ENCODE measurements around the gene EPSTI1. TPM values are rescaled to one million over a fixed set of nuclear protein-coding genes. Genes with fewer than 3 reads are reported as not detected.

The EPSTI1 gene
- polyA plus RNA-seq, 1 of the 3 experiments (the other 2 are of a cell fraction) = 0.02 TPM

DNA sequence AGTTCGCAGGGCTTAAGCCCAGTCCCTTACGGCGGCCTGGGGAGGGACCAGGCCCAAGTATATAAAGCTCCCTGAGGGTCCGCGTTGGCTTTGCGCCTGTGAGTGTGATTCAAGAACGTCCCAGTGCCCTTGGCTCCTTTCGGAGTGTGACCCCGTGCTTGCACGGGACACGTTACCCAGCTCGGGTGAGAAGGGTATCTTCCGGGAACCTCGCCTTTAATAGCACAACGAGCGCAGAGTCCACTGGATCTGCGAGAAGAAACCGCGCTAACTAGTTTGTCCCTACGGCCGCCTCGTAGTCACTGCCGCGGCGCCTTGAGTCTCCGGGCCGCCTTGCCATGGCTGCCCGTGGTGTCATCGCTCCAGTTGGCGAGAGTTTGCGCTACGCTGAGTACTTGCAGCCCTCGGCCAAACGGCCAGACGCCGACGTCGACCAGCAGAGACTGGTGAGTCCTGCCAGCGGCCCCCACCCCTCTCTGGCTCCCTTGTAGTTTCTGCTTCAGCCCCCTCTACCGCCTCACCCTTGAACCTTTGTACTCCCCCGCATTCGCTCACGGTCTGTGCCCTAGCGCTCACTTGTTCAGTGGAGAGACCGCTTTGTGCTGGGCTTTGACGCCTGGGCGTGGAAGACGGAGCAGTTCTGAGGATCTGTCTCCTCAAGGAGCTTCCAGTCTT lies 31.4 kb upstream of the EPSTI1 start, which contains the start of gene DNAJC15 (continued):
- TF ChIP-seq EZH2phosphoT487 (IDR thresholded peaks at IDR 0.05; ENCODE audit: borderline replicate concordance, low read depth) = no peak
- TF ChIP-seq FOXJ3 (CRISPR knock-in tag; IDR thresholded peaks at IDR 0.05) = no peak
- peak; percentile 23 for TF ChIP-seq CTCF (IDR thresholded peaks at IDR 0.05)
- TF ChIP-seq RAD21 (IDR thresholded peaks at IDR 0.05; ENCODE audit: low read length) = no peak; the same call in 1 of the 2 replicates
- TF ChIP-seq GATA2 (CRISPR knock-in tag; IDR thresholded peaks at IDR 0.05) = no peak
- TF ChIP-seq ELF1 (IDR thresholded peaks at IDR 0.05) = peak; percentile 34; the same call in 1 of the 2 replicates
- TF ChIP-seq, protein P1, sequence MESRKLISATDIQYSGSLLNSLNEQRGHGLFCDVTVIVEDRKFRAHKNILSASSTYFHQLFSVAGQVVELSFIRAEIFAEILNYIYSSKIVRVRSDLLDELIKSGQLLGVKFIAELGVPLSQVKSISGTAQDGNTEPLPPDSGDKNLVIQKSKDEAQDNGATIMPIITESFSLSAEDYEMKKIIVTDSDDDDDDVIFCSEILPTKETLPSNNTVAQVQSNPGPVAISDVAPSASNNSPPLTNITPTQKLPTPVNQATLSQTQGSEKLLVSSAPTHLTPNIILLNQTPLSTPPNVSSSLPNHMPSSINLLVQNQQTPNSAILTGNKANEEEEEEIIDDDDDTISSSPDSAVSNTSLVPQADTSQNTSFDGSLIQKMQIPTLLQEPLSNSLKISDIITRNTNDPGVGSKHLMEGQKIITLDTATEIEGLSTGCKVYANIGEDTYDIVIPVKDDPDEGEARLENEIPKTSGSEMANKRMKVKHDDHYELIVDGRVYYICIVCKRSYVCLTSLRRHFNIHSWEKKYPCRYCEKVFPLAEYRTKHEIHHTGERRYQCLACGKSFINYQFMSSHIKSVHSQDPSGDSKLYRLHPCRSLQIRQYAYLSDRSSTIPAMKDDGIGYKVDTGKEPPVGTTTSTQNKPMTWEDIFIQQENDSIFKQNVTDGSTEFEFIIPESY (IDR thresholded peaks at IDR 0.05; ENCODE audit: borderline replicate concordance, low read depth) = no peak
- TF ChIP-seq NRF1 (IDR thresholded peaks at IDR 0.05; ENCODE audit: low read depth, low read length) = no peak
- TF ChIP-seq FOXM1 (IDR thresholded peaks at IDR 0.05; ENCODE audit: low read depth) = no peak
- peak; percentile 80 for TF ChIP-seq POLR2AphosphoS5 (IDR thresholded peaks at IDR 0.05; ENCODE audit: low read depth, low read length)
- no peak for TF ChIP-seq RCOR1 (IDR thresholded peaks at IDR 0.05; ENCODE audit: low read length)
- no peak for TF ChIP-seq USF2 (IDR thresholded peaks at IDR 0.05; ENCODE audit: borderline replicate concordance, low read depth, low read length)

GRCh38 chr13:43022934-43023288 lies 30.9 kb upstream of the EPSTI1 start:
- no peaks in the 10 kb centered on the region for H3F3A ChIP-seq (replicated peaks; ENCODE audit: insufficient read depth)
- H3K4me2 ChIP-seq = peak overlapping the region; percentile 71
- no peak for DNase-seq
- 84% methylated on average over 12 of the region's 12 CpGs for WGBS (ENCODE audit: low lambda C conversion rate)
- H4K20me1 ChIP-seq (ENCODE audit: insufficient read depth) = no peaks in the 10 kb centered on the region
- peaks cover 30% of the 10 kb centered on the region for H3K79me2 ChIP-seq (ENCODE audit: insufficient read depth)
- H3K9ac ChIP-seq = peak overlapping the region; percentile 64; the same call in 1 of the 2 replicates
- H3K9me2 ChIP-seq = no peaks in the 10 kb centered on the region
- H2AFZ ChIP-seq (ENCODE audit: low read depth) = peak overlapping the region; percentile 94
- H3K27ac ChIP-seq (ENCODE audit: low read depth in 2 of 2, low read length in 1 of 2) = peak overlapping the region; percentile 35 to 81; a peak in 3 of 4 replicates
- H3K4me3 ChIP-seq (ENCODE audit: low read depth in 2 of 2, low read length in 1 of 2) = peak overlapping the region; percentile 64 to 67
- ChIA-PET POLR2A (no interaction called here), CTCF (interaction anchor here (0.8 to 1.7 kb wide), 5 partner anchors 9 to 139 kb away, joined by 3 to 9 read pairs (median 4); no protein-coding TSS in a partner anchor)
- H3K36me3 ChIP-seq (replicated peaks in 1 of 2; ENCODE audit: control insufficient read depth in 1 of 2, insufficient read depth in 2 of 2, low read length in 1 of 2) = peaks cover 0 to 6% of the 10 kb centered on the region in 2 experiments
- no peaks in the 10 kb centered on the region for H3K27me3 ChIP-seq (ENCODE audit: insufficient read depth)
- H3K9me3 ChIP-seq = no peaks in the 10 kb centered on the region
- H3K4me1 ChIP-seq (ENCODE audit: control insufficient read depth in 1 of 2, insufficient read depth in 2 of 2, low read depth in 1 of 2, low read length in 1 of 2) = peaks cover 0 to 8% of the 10 kb centered on the region in 2 experiments; a peak in 2 of 4 replicates
- TF ChIP-seq RFX5 (IDR thresholded peaks at IDR 0.05; ENCODE audit: low read length) (no peak), USF2 (IDR thresholded peaks at IDR 0.05; ENCODE audit: borderline replicate concordance, low read depth, low read length) (no peak), GABPA (IDR thresholded peaks at IDR 0.05; ENCODE audit: low read depth) (no peak), REST (IDR thresholded peaks at IDR 0.05; ENCODE audit: low read depth, low read length) (no peak), MXI1 (IDR thresholded peaks at IDR 0.05; ENCODE audit: low read depth, low read length) (no peak)
- TF ChIP-seq, protein P1 (IDR thresholded peaks at IDR 0.05; ENCODE audit: borderline replicate concordance, low read depth) = no peak
- TF ChIP-seq, protein P2, sequence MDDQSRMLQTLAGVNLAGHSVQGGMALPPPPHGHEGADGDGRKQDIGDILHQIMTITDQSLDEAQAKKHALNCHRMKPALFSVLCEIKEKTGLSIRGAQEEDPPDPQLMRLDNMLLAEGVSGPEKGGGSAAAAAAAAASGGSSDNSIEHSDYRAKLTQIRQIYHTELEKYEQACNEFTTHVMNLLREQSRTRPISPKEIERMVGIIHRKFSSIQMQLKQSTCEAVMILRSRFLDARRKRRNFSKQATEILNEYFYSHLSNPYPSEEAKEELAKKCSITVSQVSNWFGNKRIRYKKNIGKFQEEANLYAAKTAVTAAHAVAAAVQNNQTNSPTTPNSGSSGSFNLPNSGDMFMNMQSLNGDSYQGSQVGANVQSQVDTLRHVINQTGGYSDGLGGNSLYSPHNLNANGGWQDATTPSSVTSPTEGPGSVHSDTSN (IDR thresholded peaks at IDR 0.05) = no peak
